Measurements from ENCODE around the gene FGFBP1.

The FGFBP1 gene

GRCh38 chr4:15953625-15954024 lies 15.1 kb upstream of the FGFBP1 start:
- no peak for TF ChIP-seq CTCF (IDR thresholded peaks at IDR 0.05; ENCODE audit: low read length)
- TF ChIP-seq EZH2 (IDR thresholded peaks at IDR 0.05; ENCODE audit: borderline replicate concordance, low read length), result no peak
- H3K4me3 ChIP-seq (ENCODE audit: low read depth, low read length, poor library complexity, severe bottlenecking), result no peak overlapping the region
- H3K9me3 ChIP-seq (ENCODE audit: low read length), result no peaks in the 10 kb centered on the region
- no peak overlapping the region for H3K27ac ChIP-seq (ENCODE audit: low read depth, low read length, poor library complexity, severe bottlenecking)
- no peaks in the 10 kb centered on the region for H3K36me3 ChIP-seq (ENCODE audit: insufficient read depth, low read length)
- no peak overlapping the region for H2AFZ ChIP-seq (ENCODE audit: low read length)
- H3F3A ChIP-seq (ENCODE audit: insufficient read depth, low read length), result no peaks in the 10 kb centered on the region
- no peaks in the 10 kb centered on the region for H3K27me3 ChIP-seq (ENCODE audit: insufficient read depth, low read length)
- no peaks in the 10 kb centered on the region for H3K79me2 ChIP-seq (ENCODE audit: insufficient read depth, low read length)
- no peaks in the 10 kb centered on the region for H3K4me1 ChIP-seq (ENCODE audit: insufficient read depth, low read length, severe bottlenecking)
- no peak overlapping the region for H3K9ac ChIP-seq (ENCODE audit: low read length)
- H3K9me2 ChIP-seq (ENCODE audit: low read depth, low read length), result no peaks in the 10 kb centered on the region
- H3K4me2 ChIP-seq (ENCODE audit: low read length), result no peak overlapping the region
- H4K20me1 ChIP-seq (ENCODE audit: insufficient read depth, low read length), result no peaks in the 10 kb centered on the region

GRCh38 chr4:15951781-15952180 lies 13.2 kb upstream of the FGFBP1 start:
- Histone ChIP-seq H3K9me2 (ENCODE audit: low read depth, low read length) (no peaks in the 10 kb centered on the region), H3K4me3 (ENCODE audit: low read depth, low read length, poor library complexity, severe bottlenecking) (no peak overlapping the region), H3K4me1 (ENCODE audit: insufficient read depth, low read length, severe bottlenecking) (no peaks in the 10 kb centered on the region), H3F3A (ENCODE audit: insufficient read depth, low read length) (no peaks in the 10 kb centered on the region), H4K20me1 (ENCODE audit: insufficient read depth, low read length) (no peaks in the 10 kb centered on the region), H3K27me3 (ENCODE audit: insufficient read depth, low read length) (no peaks in the 10 kb centered on the region), H3K9me3 (ENCODE audit: low read length) (no peaks in the 10 kb centered on the region), H3K36me3 (ENCODE audit: insufficient read depth, low read length) (no peaks in the 10 kb centered on the region), H3K79me2 (ENCODE audit: insufficient read depth, low read length) (no peaks in the 10 kb centered on the region), H3K4me2 (ENCODE audit: low read length) (no peak overlapping the region), H2AFZ (ENCODE audit: low read length) (no peak overlapping the region), H3K27ac (ENCODE audit: low read depth, low read length, poor library complexity, severe bottlenecking) (no peak overlapping the region), H3K9ac (ENCODE audit: low read length) (no peak overlapping the region)
- TF ChIP-seq EZH2 (IDR thresholded peaks at IDR 0.05; ENCODE audit: borderline replicate concordance, low read length), result no peak
- no peak for TF ChIP-seq CTCF (IDR thresholded peaks at IDR 0.05; ENCODE audit: low read length)

GRCh38 chr4:15948826-15949225 lies 10.3 kb upstream of the FGFBP1 start:
- H3K4me1 ChIP-seq (ENCODE audit: insufficient read depth, low read length, severe bottlenecking), result no peaks in the 10 kb centered on the region
- H3K27ac ChIP-seq (ENCODE audit: low read depth, low read length, poor library complexity, severe bottlenecking), result no peak overlapping the region
- no peaks in the 10 kb centered on the region for H3F3A ChIP-seq (ENCODE audit: insufficient read depth, low read length)
- no peaks in the 10 kb centered on the region for H4K20me1 ChIP-seq (ENCODE audit: insufficient read depth, low read length)
- no peaks in the 10 kb centered on the region for H3K9me3 ChIP-seq (ENCODE audit: low read length)
- no peaks in the 10 kb centered on the region for H3K9me2 ChIP-seq (ENCODE audit: low read depth, low read length)
- TF ChIP-seq CTCF (IDR thresholded peaks at IDR 0.05; ENCODE audit: low read length), result no peak
- TF ChIP-seq EZH2 (IDR thresholded peaks at IDR 0.05; ENCODE audit: borderline replicate concordance, low read length), result no peak
- no peaks in the 10 kb centered on the region for H3K36me3 ChIP-seq (ENCODE audit: insufficient read depth, low read length)
- H3K27me3 ChIP-seq (ENCODE audit: insufficient read depth, low read length), result no peaks in the 10 kb centered on the region
- H3K4me3 ChIP-seq (ENCODE audit: low read depth, low read length, poor library complexity, severe bottlenecking), result no peak overlapping the region
- no peak overlapping the region for H3K9ac ChIP-seq (ENCODE audit: low read length)
- no peak overlapping the region for H3K4me2 ChIP-seq (ENCODE audit: low read length)
- H2AFZ ChIP-seq (ENCODE audit: low read length), result no peak overlapping the region
- H3K79me2 ChIP-seq (ENCODE audit: insufficient read depth, low read length), result no peaks in the 10 kb centered on the region

Data from OCI-LY1 (cell line).